Measurements from ENCODE around the gene MC5R.

MC5R gene

DNA sequence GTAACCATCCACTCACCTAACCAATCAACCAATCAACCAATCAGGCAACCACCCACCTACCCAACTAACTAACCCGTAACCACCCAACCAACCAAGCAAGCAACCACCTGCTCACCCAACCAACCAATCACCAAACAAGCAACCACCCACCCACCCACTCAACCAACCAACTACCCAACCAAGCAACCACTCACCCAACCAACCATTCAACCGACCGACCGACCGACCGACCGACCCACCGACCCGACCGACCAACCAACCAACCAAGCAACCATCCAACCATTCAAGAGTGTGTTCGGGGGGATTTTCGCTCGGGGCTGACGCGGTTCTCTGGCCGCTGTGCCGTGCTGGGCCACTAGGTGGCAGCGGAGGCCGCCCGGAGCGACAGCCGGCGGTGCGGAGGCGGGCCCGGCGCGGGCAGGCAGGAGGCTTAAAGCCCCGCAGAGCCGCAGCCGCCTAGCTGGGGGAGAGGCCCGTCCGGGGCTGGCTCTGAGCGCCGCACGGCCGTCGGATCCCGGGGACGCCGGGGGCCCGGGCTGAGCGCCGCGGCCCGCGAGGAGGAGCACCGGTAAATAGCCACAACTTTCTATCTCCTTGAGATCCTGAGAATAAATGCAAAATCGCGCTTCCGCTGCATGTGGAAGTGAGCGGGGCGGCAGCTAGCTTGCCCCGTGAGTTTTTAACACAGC lies at the start of gene MC5R:
Gene MC5R (plus strand): TSS at position 443 of the 689 bp plus-strand sequence. CDS start 1,617 bp downstream, outside the sequence.
- peak; percentile 70 for DNase-seq

DNA sequence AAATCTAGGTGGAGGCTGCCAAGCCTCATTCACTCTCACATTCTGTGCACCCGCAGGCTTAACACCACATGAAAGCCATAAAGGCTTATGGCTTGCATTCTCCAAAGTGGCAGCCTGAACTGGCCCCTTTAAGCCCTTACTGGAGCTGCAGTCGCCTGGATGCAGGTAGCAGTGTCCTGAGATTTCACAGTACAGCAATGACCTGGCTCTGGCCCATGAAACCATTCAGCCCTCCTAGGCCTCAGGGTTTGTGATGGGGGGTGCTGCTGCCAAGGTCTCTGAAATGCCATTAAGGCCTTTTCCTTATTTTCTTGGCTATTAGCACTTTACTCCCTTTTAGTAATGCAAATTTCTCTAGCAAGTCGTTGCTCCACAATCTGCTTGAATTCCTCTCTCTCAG lies 48.9 kb upstream of the MC5R start:
- DNase-seq: no peak

DNA sequence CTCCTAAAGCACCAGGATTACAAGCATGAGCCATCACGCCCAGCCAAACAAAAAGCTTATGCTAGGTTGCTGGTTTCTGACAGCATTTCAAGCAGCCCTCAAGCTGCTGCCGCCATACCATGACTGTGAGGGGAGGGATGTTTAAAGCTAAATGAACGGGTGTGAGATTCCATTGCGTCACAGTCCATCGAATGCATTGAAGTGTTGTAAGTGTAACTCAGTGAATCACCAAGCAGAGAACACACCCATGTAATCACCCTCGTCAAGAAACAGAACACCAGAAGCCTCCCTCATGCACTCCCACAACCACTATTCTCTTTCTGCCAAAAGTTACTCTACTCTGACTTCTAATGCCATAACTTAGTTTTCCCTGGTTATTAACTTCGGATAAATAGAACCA lies 32.8 kb upstream of the MC5R start:
- DNase-seq: no peak

DNA sequence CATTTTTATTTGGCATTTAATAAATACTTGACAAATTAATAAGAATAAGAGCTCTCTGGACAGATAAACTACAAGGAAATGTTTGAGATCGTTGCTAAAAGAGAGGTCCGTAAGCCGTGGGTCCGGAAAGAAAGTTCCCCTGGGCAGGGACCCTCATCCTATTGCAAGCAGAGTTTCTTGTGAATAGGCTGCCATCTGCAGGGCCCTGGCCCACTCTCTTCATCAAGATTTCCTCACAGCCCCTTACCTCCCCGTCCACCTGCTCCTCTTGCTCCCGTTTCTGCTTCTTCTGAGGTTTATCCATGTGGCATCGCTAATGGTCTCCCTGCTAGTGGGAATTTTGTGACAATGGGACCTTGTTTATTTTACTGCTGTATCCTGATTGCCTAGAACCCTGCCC lies 30.1 kb upstream of the MC5R start:
- DNase-seq: no peak

DNA sequence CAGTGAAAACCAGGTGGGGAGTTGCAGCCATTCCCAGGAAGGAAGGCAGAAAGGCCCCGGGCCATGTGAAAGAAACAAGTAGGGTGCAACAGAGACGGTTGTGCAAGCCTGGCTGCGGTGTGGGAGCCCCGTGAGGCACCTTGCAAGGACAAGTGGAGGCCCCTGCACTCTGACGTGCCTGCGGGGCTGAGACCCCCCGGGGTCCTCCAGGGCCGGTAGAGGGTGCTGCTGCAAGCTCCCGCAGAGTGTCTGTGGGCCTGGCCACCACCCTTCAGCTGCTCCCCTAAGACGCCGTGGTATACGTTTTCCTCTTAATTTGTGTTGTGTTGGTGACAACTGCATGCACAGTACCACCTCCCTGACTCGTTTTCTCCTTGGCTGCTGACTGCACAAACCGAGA lies 27.4 kb upstream of the MC5R start:
- DNase-seq: no peak

DNA sequence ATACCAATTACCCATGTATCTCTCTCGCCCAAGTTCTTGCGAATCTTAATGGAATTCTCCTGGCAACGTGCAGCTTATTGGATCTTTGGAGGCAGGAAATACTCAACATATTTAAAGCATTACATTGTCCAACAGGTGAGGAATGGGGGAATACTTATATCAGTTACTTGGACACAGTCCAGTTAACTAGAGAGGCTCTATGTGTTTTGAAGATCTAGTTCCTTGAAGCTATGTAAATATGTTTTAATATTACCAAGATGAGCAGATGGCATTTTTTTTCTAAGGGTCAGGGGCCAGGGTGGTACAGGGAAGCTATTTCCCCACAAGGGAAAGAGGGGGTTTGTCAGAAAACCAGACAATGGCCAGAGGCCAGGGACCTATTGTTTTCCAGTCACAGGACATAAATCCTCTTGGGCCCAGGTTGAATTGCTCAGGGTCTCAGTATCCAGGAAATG lies 26.8 kb upstream of the MC5R start:
- DNase-seq: no peak

DNA sequence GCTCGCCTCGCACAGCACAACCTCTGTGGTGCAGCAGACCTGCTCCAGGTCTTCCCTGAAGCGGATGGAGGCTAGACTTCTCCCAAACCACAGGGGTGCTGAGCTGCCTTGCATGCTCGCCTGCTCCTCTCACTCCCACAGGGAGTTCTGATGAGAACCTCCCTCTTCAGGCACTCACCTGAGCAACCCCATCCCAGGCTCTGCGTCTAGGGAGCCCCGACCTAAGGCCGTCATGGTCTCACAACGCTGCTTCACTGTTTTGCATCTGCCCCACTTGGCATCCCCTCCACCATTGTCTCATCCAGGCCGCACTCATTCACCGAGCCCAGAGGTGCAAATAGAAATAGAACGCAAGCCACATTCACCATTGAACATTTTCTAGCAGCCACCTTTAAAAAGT lies 24.6 kb upstream of the MC5R start:
- DNase-seq: no peak

DNA sequence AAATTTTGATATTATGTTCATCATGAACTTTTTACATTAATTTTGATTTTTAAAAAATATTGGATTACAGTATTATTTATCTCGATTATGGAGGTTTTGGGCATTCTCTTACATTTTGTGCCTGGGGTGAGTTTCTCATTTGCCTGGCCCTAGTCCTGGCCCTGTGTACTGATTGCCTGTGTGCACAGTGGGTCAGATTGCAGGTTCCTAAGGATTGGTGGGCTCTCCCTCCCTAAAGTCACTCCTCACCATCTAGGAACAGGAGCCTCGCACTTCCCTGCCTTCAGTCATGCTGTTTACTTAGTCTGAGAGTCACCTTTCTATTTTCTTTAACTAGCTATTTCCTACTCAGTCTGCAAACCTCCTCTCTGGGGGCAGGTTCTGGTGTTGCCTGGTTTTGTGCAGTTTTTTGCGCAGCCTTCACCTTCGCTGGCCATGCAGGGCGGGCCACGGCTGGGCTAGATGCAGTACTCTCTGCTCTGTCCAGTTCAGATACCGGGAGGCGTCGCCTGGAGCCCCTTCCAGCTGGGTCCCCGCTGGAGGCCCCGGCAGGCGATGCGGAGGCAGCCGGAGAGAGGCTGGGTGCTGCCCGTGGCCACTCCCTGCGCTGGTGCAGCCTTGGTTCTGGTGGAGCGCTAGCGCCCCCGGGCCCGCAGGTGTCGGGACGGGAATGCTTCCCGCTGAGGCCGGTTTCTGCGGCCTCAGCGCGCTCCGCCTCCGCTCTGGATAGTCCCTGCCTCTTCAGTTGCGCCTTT lies 23.3 kb upstream of the MC5R start:
- peak; percentile 65 for DNase-seq

DNA sequence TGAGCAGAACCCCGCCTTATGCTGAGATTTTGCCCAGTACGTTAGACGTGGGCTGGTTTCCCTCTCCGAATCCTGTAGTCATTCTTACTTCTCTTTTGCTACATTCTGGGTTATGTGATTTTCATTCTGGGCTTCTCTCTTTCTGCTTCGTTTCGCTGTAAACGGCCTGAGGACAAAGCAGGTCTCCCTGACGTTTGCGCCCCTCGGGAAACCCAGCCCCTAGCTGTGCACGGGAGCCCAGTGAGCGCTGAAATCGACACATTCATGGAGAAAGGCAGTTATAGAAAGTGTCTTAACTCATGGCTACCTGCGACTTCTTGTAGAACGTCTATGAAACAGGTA lies 22.7 kb upstream of the MC5R start:
- no peak for DNase-seq

DNA sequence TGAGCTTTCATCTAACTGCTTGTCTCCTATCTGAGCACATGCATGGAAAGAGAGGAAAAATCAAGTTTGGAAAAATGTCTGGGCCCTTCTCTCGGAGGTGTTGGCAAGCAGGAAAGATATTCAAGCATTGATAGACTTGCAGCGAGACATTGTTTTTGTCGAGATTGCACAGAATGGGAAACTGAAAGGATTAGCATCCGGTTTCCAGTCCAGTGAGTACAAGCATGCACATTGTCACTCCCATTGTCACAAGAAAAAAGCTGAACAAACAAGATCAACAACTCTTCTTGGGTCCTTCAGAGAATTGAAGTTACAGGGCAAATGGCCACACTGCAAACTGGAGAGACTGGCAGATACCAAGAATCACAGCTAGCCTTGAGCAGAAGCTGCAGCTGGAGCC lies 19.6 kb upstream of the MC5R start:
- DNase-seq: no peak

DNA sequence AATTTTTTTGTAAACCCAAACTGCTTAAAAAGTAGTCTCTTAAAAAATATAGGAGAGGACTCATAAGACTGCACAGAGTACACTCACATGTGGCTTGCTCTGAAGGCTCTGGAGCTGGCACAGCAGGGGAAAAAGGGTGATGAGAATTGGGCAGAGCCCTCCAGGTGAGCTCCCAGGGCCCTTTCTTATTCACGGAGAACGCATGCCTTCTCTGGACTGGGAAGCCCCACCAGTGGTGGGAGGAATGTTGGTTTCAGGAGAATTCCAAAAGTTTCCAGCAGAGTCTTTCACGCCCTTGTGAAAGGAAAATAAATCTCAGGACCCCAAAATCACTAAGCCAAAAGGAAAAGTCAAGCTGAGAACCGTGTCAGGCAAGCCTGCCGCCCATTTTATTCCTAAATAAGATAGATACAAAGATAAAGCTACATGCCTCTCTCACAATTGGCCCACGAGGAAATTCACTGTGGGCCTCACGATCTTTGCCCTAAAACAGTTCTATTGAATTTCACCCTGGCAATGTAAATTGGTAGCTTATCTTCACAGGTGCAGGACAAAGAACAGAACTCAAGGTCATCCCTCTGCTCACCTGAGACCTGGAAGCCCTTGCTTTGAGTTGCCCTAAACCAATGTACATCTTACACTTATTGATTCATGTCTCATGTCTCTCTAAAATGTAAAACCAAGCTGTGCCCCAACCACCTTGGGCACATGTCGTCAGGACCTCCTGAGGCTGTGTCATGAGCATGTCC lies 15.5 kb upstream of the MC5R start:
- DNase-seq: no peak

DNA sequence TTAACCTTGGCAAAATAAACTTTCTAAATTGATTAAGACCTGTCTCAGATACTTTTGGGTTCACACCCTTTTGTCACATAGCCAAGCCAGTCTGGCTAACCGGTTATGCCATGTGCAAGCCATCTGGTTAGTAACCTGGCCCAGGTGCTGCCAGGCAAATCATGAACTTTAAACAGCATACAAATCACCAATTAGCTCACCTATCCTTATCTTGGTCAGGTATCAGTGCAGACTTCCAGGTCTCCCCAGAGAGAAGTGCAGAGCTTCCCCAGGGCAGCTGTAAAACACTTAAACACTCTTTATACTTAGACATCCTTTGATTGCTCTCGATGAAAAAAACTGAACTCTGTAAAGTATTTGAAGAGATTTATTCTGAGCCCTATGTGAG lies 14.9 kb upstream of the MC5R start:
- DNase-seq: no peak

DNA sequence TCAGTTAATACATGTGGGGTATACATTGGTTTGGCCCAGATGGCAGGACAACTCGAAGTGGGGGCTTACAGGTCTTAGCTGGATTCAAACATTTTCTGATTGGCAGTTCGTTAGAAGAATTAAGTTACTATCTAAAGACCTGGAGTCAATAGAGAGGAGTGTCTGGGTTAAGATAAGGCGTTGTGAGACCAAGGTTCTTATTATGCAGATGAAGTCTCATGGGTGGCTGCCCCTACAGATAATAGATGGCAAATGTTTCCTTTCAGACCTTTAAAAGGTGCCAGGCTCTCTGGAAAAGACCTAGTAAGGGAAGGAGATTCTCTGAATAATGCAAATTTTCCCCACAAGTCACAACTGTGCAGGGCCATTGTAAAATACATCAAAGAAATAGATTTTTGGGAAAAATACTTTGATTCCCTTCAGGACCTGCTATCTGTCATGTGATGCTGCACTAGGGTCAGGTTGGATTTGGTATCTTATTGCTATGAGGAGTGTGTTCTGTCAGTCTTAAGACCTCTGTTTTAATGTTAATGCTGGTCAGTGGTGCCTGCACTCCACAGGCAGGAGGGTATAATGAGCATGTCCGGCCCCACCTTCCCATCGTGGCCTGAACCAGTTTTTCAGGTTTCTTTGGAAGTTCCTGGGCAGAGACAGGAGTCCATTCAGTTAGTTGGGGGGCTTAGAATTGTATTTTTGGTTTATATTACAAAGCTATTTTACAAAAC lies 14.3 kb upstream of the MC5R start:
- no peak for DNase-seq

DNA sequence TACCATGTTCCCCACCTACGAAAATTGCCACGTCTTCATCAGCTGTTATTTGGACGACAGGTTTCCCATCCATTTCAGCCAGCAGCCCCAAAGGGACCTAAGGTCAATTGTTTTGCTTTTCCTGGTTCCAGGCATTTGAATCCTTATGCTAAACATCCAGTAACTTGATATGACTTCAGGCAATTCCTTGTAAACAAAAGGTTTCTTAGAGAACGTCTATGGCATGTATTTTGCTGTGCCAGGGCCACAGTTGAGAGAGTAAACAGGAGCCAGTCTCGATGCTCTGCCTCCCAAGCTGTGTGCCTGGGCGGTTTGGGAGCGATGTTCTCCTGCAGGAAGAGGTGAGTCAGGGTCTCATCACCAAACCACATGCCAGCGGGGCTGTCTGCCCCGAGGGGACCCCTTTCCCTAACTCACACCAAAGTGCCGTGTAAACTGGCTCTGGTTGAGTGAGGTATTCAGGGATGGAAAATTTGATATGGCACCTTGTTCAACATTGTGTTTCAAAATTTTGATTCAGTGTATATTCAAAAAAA lies 12.9 kb upstream of the MC5R start:
- DNase-seq: no peak

DNA sequence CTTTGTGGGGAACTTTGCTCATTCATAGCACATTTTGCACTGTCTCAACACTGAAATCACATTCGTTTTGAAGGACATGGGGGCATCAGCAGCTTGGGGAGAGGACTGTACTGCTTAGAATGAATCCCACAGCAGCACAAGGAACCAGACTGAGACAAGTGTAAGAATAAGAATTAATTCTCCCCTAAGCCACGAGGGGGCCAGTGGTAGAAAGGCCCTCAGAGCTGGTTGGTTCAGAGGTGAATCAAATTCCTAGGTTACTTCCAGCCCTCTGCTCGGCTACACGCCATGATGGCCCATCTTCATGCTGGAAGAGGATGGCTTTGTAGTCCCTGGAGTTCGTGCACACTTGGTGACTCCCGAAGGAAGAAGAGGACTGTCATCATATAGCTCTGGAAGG lies 12.0 kb upstream of the MC5R start:
- DNase-seq: peak; percentile 4

DNA sequence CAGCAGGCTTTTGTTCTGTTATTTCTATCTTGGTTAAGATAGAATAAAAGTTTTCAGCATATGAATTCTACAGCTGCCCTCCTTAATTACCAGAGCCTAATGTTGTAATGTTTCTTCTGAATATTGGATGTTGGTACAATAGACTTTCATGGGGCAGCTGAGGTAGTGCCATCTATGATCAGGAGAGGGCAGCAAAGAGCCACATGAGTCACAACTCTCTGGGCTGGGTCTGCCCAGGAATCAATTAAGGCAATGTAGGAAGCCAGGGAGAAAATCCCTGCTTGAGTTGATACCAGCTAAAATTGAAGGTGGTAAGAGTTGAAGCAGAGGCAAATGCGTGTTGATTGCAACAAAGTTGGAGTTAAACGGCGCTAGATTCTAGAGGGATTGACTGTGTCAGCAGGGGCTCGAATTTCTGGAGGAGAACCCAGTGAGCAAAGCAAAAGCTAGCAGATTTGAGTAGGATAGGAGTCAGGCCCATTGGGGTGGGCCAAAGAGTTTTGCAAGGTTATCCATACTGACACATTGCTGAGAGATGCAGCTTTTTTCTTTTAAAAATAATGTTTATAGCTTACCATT lies 10.6 kb upstream of the MC5R start:
- DNase-seq: peak; percentile 67

DNA sequence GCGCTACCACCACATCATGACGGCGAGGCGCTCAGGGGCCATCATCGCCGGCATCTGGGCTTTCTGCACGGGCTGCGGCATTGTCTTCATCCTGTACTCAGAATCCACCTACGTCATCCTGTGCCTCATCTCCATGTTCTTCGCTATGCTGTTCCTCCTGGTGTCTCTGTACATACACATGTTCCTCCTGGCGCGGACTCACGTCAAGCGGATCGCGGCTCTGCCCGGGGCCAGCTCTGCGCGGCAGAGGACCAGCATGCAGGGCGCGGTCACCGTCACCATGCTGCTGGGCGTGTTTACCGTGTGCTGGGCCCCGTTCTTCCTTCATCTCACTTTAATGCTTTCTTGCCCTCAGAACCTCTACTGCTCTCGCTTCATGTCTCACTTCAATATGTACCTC lies 2.3 kb downstream of the MC5R start:
- no peak for DNase-seq

DNA sequence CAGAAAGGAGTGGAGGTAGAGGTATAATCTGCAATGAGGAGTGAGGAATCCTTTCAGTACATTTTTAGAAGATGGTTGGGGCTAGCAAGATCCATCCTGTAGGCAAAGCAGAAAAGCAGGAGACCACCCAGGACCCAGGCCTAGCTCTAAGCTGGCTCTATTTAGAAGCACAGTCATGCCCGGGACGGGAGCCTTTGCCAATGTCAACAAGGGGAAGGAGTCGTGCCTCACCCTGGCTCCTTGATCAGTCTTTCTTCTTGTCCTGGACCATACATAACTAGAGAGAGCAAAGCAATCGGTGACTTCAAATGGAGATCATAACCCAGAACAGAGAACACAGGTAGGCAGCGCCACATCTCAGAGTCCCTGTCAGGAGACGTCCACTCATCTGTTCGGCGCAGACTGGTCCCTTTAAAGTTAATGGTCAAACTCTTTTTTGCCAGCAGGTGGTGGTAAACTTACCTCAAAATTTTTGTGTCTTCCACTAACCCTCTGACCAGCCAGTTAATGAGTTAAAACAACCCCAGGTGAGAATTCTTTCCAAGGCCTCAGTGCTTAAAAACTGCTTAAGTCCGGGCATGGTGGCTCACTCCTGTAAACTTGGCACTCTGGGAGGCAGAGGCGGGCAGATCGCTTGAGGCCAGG lies 8.0 kb downstream of the MC5R start:
- DNase-seq: no peak

DNA sequence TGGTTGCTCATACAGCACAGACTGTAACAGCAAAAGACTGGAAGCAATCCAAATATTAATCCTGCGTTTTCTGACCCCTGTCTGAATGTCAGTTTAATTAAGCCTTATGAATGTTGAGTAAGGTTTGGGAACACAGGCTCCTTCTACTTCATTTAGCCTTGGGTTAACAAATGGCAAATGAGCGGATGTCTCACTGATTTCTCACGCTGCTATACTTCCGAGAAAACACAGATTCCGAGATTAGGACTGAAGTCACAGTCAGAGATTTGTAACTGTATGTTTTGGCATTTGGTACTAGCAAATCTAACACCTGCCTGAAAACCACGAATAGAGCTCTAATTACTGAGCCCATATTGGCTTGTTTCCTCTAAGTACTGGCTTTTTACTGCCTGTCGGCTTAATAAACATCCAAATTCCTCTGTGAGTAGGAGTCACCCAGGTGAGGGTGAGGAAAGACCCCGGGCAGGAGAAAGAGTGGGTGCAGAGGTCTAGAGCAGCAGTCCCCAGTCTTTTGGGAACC lies 10.6 kb downstream of the MC5R start:
- no peak for DNase-seq

DNA sequence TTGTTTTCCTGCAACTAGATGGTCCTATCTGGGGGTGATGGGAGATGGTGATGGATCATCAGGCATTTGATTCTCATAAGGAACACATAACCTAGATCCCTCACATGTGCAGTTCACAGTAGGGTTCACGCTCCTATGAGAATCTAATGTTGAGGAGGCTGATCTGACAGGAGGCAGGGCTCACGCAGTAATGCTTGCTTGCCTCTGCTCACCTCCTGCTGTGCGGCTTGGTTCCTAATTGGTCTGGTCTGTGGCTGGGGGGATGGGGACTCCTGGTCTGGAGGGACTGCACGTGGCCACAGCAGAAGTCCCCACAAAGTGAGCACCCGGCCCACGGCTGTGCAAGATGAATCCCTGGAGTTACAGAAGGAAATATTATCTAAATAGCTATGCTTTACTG lies 11.3 kb downstream of the MC5R start:
- DNase-seq: no peak

DNA sequence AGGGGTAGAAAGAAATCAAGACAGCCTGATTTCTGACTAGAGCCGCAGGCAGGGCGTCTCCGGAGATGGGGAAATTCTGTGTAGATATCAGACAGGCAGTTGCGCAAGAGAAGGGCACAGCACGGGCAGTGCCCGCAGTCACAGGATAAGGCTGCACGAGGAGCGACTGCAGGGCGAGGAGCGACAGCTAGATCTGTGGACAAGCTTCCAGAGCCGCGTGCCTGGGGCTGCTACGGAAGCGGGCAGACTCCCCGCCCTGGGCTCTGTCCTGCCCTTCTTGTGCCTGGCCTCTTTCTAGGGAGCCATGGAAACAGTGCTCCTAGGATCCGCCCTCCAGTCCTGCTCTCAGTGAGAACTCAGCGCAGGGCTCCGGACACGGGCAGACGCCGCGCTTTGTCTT lies 12.6 kb downstream of the MC5R start:
- DNase-seq: no peak

DNA sequence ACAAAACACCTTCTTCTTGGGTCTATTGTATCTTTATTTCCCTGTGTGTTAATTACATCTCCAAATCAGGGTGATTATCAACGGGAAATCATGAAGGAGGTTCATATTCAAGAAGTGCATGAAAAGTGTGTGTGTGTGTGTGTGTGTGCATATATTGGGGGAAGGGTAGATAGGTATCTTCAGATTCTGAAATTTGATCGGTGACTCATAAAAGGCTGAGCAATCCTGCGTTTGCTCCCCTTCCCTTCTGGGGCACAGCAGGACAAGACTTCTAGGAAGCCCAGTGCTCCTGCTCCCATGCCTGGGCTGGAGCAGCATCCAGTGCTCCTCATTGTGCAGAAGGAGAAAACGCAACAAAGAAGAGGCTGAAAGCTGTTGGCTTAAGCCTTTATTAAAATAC lies 25.8 kb downstream of the MC5R start:
- no peak for DNase-seq
